DND-41 (cell line): Measurements from ENCODE around the gene FLNC.

Experiments used
- EZH2 ChIP-seq: IDR thresholded peaks from 3 replicates; pipeline ENCODE4 v1.6.1; 2012; ENCODE audit warnings: borderline replicate concordance, low read depth, mild to moderate bottlenecking, moderate library complexity, low read length, inconsistent platforms; ENCODE audit not compliant: severe bottlenecking
- TF ChIP-seq, protein P1 (sequence below): IDR thresholded peaks from 2 replicates; pipeline ENCODE4 v1.5.1; 2012; ENCODE audit warnings: borderline replicate concordance, low read length, moderate library complexity, mild to moderate bottlenecking; ENCODE audit not compliant: poor library complexity, severe bottlenecking; ENCODE audit errors: extremely low read depth

DNA sequence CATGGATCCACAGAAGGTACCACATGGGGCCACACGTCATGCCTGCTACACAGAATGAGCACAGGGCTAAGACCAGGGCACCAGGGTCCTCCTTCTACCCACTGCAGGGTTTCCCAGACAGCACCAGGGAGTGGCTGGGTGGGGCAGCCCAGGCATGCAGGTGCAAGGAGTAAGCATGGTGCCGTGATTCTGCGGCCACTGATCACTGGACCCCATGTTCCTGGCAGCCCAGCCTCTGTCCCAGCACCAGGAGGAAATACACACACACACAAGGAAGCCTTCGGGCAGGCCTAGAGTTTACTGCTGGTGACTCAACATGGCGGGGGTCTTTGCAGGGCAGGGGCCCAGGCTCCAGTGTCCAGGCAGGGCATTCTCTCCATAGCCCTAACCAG, 46.4 kb downstream of the FLNC start:
- TF ChIP-seq, protein P1, sequence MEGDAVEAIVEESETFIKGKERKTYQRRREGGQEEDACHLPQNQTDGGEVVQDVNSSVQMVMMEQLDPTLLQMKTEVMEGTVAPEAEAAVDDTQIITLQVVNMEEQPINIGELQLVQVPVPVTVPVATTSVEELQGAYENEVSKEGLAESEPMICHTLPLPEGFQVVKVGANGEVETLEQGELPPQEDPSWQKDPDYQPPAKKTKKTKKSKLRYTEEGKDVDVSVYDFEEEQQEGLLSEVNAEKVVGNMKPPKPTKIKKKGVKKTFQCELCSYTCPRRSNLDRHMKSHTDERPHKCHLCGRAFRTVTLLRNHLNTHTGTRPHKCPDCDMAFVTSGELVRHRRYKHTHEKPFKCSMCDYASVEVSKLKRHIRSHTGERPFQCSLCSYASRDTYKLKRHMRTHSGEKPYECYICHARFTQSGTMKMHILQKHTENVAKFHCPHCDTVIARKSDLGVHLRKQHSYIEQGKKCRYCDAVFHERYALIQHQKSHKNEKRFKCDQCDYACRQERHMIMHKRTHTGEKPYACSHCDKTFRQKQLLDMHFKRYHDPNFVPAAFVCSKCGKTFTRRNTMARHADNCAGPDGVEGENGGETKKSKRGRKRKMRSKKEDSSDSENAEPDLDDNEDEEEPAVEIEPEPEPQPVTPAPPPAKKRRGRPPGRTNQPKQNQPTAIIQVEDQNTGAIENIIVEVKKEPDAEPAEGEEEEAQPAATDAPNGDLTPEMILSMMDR, result no peak
- no peak for TF ChIP-seq EZH2
